OCI-LY7 (cell line): ENCODE data around the gene PPP4C. TPM values are rescaled to one million over a fixed set of nuclear protein-coding genes. Genes with fewer than 3 reads are reported as not detected.

Source experiments
- BruUV-seq: library from RNA; stranded (reverse); fragments of 400-500 nt; replicated peaks from 2 replicates; lab custom pipeline; 2021; lab: Mats Ljungman, UMichigan
- CTCF ChIA-PET: fragments of 300-600 bp; sonication (Branson Sonifier 250); formaldehyde crosslinking; loops from one replicate; lab custom pipeline; 2022; ENCODE audit warnings: antibody characterized with exemption; ENCODE audit not compliant: unreplicated experiment; lab: Charles Lee
- POLR2A ChIA-PET: fragments of 300-600 bp; sonication (Branson Sonifier 250); formaldehyde crosslinking; loops from one replicate; lab custom pipeline; 2022; ENCODE audit warnings: antibody characterized with exemption; lab: Charles Lee
- DNase-seq: peaks from one replicate; pipeline ENCODE4 v3.0.0-alpha.2; 2015; ENCODE audit warnings: low spot score
- H2AFZ ChIP-seq: fragments of 200-600 bp; sonication (generic), shearing (Covaris generic); 2 replicates; pipeline ENCODE4 v1.6.1; 2014; ENCODE audit warnings: mild to moderate bottlenecking, antibody characterized with exemption, low read length, moderate library complexity
- H3K27ac ChIP-seq: fragments of 200-600 bp; sonication (generic); 2 replicates; pipeline ENCODE4 v1.5.1; 2014; ENCODE audit warnings: mixed run types, low read depth, mild to moderate bottlenecking, moderate library complexity, low read length, inconsistent platforms; ENCODE audit not compliant: poor library complexity, severe bottlenecking
- H3K36me3 ChIP-seq: fragments of 200-600 bp; sonication (generic); 2 replicates; pipeline ENCODE4 v1.6.1; 2014; ENCODE audit warnings: mild to moderate bottlenecking, antibody characterized with exemption, low read length, moderate library complexity, mixed read lengths; ENCODE audit not compliant: insufficient read depth
- H3K4me1 ChIP-seq: fragments of 200-600 bp; sonication (generic); 2 replicates; pipeline ENCODE4 v1.5.1; 2014; ENCODE audit warnings: mild to moderate bottlenecking, low read length; ENCODE audit not compliant: insufficient read depth, poor library complexity, severe bottlenecking
- H3K4me2 ChIP-seq: fragments of 200-600 bp; sonication (generic); 2 replicates; pipeline ENCODE4 v1.6.1; 2014; ENCODE audit warnings: mild to moderate bottlenecking, low read length
- H3K4me3 ChIP-seq: fragments of 200-600 bp; sonication (generic); 2 replicates; pipeline ENCODE4 v1.5.1; 2014; ENCODE audit warnings: mild to moderate bottlenecking, low read depth, low read length; ENCODE audit not compliant: poor library complexity, severe bottlenecking
- H3K79me2 ChIP-seq: fragments of 200-600 bp; sonication (generic); 2 replicates; pipeline ENCODE4 v1.6.1; 2016; ENCODE audit warnings: low read depth, mild to moderate bottlenecking, low read length, moderate library complexity, mixed read lengths; ENCODE audit not compliant: insufficient read depth
- H3K9me2 ChIP-seq: fragments of 200-600 bp; sonication (generic); 2 replicates; pipeline ENCODE4 v1.6.1; 2016; ENCODE audit warnings: mild to moderate bottlenecking, low read length, mixed read lengths; ENCODE audit not compliant: insufficient read depth
- H3K9me3 ChIP-seq: fragments of 200-600 bp; sonication (generic); 2 replicates; pipeline ENCODE4 v1.6.1; 2014; ENCODE audit warnings: mild to moderate bottlenecking, mixed run types, low read length, mixed read lengths
- H4K20me1 ChIP-seq: fragments of 200-600 bp; sonication (generic); 2 replicates; pipeline ENCODE4 v1.6.1; 2014; ENCODE audit warnings: mild to moderate bottlenecking, antibody characterized with exemption, low read length, moderate library complexity, mixed read lengths; ENCODE audit not compliant: insufficient read depth
- CTCF ChIP-seq: fragments of 200-600 bp; sonication (generic); conservative IDR thresholded peaks from 2 replicates; pipeline ENCODE4 v1.5.1; 2014; ENCODE audit warnings: mild to moderate bottlenecking, antibody characterized with exemption, low read length, moderate library complexity, mixed read lengths
- EZH2phosphoT487 ChIP-seq: fragments of 200-600 bp; sonication (generic); IDR thresholded peaks from 2 replicates; pipeline ENCODE4 v1.6.1; 2018; ENCODE audit warnings: low read depth, borderline replicate concordance, mild to moderate bottlenecking, mixed run types, antibody characterized with exemption, low read length, moderate library complexity, mixed read lengths
- intact Hi-C: fragments of 100-400 bp; cut with micrococcal nuclease; formaldehyde crosslinking; loops from one replicate; pipeline ENCODE4 v1.10.0; 2022; ENCODE audit not compliant: unreplicated experiment
- total RNA-seq, 2 experiments: library from RNA; depleted of rRNA in 1 of 2; stranded (reverse); fragments of >200 nt in 1 of 2; shearing (Covaris generic) in 1 of 2; gene quantifications; 2 replicates each; pipeline ENCODE4 v1.2.3, GENCODE V29; 2014 to 2022

The PPP4C gene
- total RNA-seq, 2 experiments from 2014 or later = 124 to 144 TPM

- peaks cover 11% of the 10 kb centered on the region for H3K4me1 ChIP-seq
- POLR2A ChIA-PET = no interaction called here
- CTCF ChIA-PET = no interaction called here
- DNase-seq = no peak
- H3K9me2 ChIP-seq = no peaks in the 10 kb centered on the region
- H3K4me3 ChIP-seq = no peak overlapping the region
- intact Hi-C loops = loop anchor here (10.0 kb wide), 1 partner anchor 294 kb away; the partner anchor contains the start of gene CD2BP2
- H3K36me3 ChIP-seq = no peaks in the 10 kb centered on the region
- TF ChIP-seq CTCF = no peak
- no peak for TF ChIP-seq EZH2phosphoT487
- H3K27ac ChIP-seq = no peak overlapping the region
- H3K4me2 ChIP-seq = no peak overlapping the region
- peaks cover 7% of the 10 kb centered on the region; the same call in 1 of the 2 replicates for H3K79me2 ChIP-seq
- H3K9me3 ChIP-seq = no peaks in the 10 kb centered on the region
- BruUV-seq = no TSS peak
- no peaks in the 10 kb centered on the region for H4K20me1 ChIP-seq
- no peak overlapping the region for H2AFZ ChIP-seq
Observed at GRCh38 chr16:30060346-30060745, 15.4 kb upstream of the PPP4C start.

GRCh38 chr16:30060836-30061554 lies 14.8 kb upstream of the PPP4C start:
- POLR2A ChIA-PET = interaction anchor here (0.7 to 1.1 kb wide), 2 partner anchors 9 to 163 kb away, joined by 3 to 6 read pairs; no protein-coding TSS in a partner anchor

More at GRCh38 chr16:30060836-30061554, 14.8 kb upstream of the PPP4C start:
- Histone ChIP-seq H3K4me2 (no peak overlapping the region), H3K36me3 (peaks cover 4% of the 10 kb centered on the region), H3K79me2 (peaks cover 11% of the 10 kb centered on the region), H3K4me1 (peaks cover 10% of the 10 kb centered on the region), H3K9me2 (no peaks in the 10 kb centered on the region), H4K20me1 (peaks cover 3% of the 10 kb centered on the region; the same call in 1 of the 2 replicates), H2AFZ (no peak overlapping the region), H3K4me3 (no peak overlapping the region), H3K9me3 (no peaks in the 10 kb centered on the region), H3K27ac (no peak overlapping the region)
- BruUV-seq = no TSS peak
- intact Hi-C loops = loop anchor here (10.0 kb wide), 1 partner anchor 294 kb away; the partner anchor contains the start of gene CD2BP2
- TF ChIP-seq CTCF = no peak
- no peak for TF ChIP-seq EZH2phosphoT487
- CTCF ChIA-PET = no interaction called here
- no peak for DNase-seq
